GM23338 (cell line): ENCODE measurements around the gene SUPT3H. TPM values are rescaled to one million over a fixed set of nuclear protein-coding genes. Genes with fewer than 3 reads are reported as not detected.

Experiments used
- ATAC-seq: fragments of 200-7000 bp; cut with Tn5 transposase; 3 replicates; pipeline ENCODE4 v1.9.1; 2020
- DNase-seq: peaks from one replicate; pipeline ENCODE4 v3.0.0-alpha.2; 2015; ENCODE audit warnings: low spot score
- H2AFZ ChIP-seq: fragments of 200-600 bp; sonication (generic); 2 replicates; pipeline ENCODE4 v1.8.0; 2016; ENCODE audit warnings: antibody characterized with exemption, mild to moderate bottlenecking, moderate library complexity
- H3F3A ChIP-seq: fragments of 200-600 bp; sonication (generic); replicated peaks from 2 replicates; pipeline ENCODE4 v1.8.0; 2017; ENCODE audit warnings: antibody characterized with exemption, mixed run types, low read depth
- H3K27ac ChIP-seq: fragments of 200-600 bp; sonication (generic); 2 replicates; pipeline ENCODE4 v1.6.1; 2016; ENCODE audit warnings: low read depth
- H3K27me3 ChIP-seq: fragments of 200-600 bp; sonication (generic); 2 replicates; pipeline ENCODE4 v1.8.0; 2016; ENCODE audit warnings: mild to moderate bottlenecking, mixed run types, moderate library complexity; ENCODE audit not compliant: insufficient read depth
- H3K36me3 ChIP-seq: fragments of 200-600 bp; sonication (generic); 2 replicates; pipeline ENCODE4 v1.8.0; 2016; ENCODE audit warnings: mild to moderate bottlenecking; ENCODE audit not compliant: insufficient read depth
- H3K4me1 ChIP-seq: fragments of 200-600 bp; sonication (generic); 2 replicates; pipeline ENCODE4 v1.8.0; 2016; ENCODE audit warnings: mild to moderate bottlenecking, moderate library complexity; ENCODE audit not compliant: insufficient read depth
- H3K4me2 ChIP-seq: fragments of 200-600 bp; sonication (generic); 2 replicates; pipeline ENCODE4 v1.7.1; 2017; ENCODE audit warnings: mixed run types
- H3K4me3 ChIP-seq: fragments of 200-600 bp; sonication (generic); 2 replicates; pipeline ENCODE4 v1.6.1; 2016; ENCODE audit warnings: mixed run types
- H3K79me2 ChIP-seq: fragments of 200-600 bp; sonication (generic); replicated peaks from 2 replicates; pipeline ENCODE4 v1.8.0; 2017; ENCODE audit warnings: mild to moderate bottlenecking; ENCODE audit not compliant: insufficient read depth
- H3K9me2 ChIP-seq: fragments of 200-600 bp; sonication (generic); 2 replicates; pipeline ENCODE4 v1.8.0; 2017; ENCODE audit not compliant: insufficient read depth
- H4K20me1 ChIP-seq: fragments of 200-600 bp; sonication (generic); replicated peaks from 2 replicates; pipeline ENCODE4 v1.8.0; 2017; ENCODE audit warnings: mild to moderate bottlenecking; ENCODE audit not compliant: insufficient read depth
- H3K27ac Mint-ChIP-seq: 2 replicates; pipeline ENCODE4 v1.8.0; 2020; ENCODE audit warnings: inconsistent platforms, mild to moderate bottlenecking, moderate library complexity, mixed read lengths
- H3K27me3 Mint-ChIP-seq: 3 replicates; pipeline ENCODE4 v1.8.0; 2022; ENCODE audit warnings: low read depth, mild to moderate bottlenecking, moderate library complexity, mixed read lengths, inconsistent platforms; ENCODE audit not compliant: insufficient read depth, poor library complexity
- H3K36me3 Mint-ChIP-seq: 3 replicates; pipeline ENCODE4 v1.8.0; 2021; ENCODE audit warnings: low read depth, mild to moderate bottlenecking, inconsistent platforms, moderate library complexity, mixed read lengths
- H3K4me1 Mint-ChIP-seq: 3 replicates; pipeline ENCODE4 v1.8.0; 2020; ENCODE audit warnings: mild to moderate bottlenecking, inconsistent platforms, mixed read lengths
- H3K4me3 Mint-ChIP-seq: 3 replicates; pipeline ENCODE4 v1.8.0; 2021; ENCODE audit warnings: moderate library complexity, mild to moderate bottlenecking, inconsistent platforms, mixed read lengths
- H3K9me3 Mint-ChIP-seq: 3 replicates; pipeline ENCODE4 v1.8.0; 2020; ENCODE audit warnings: moderate library complexity, mild to moderate bottlenecking, inconsistent platforms, mixed read lengths
- EZH2phosphoT487 ChIP-seq: fragments of 200-600 bp; sonication (generic); IDR thresholded peaks from one replicate; pipeline ENCODE4 v1.8.1; 2018; ENCODE audit warnings: antibody characterized with exemption; ENCODE audit not compliant: unreplicated experiment
- JUNB ChIP-seq: IDR thresholded peaks from one replicate; pipeline ENCODE4 v1.6.1; 2016; ENCODE audit warnings: antibody characterized with exemption; ENCODE audit not compliant: unreplicated experiment
- STAT1 ChIP-seq: IDR thresholded peaks from one replicate; pipeline ENCODE4 v1.6.1; 2016; ENCODE audit warnings: antibody characterized with exemption; ENCODE audit not compliant: unreplicated experiment
- ZNF114 ChIP-seq: fragments of 250-450 bp; sonication (Bioruptor Pico); IDR thresholded peaks from 2 replicates; pipeline ENCODE4 v1.5.0; 2020; ENCODE audit warnings: mild to moderate bottlenecking, moderate library complexity
- ZNF331 ChIP-seq: fragments of 250-450 bp; sonication (Bioruptor Pico); IDR thresholded peaks from 2 replicates; pipeline ENCODE4 v1.5.0; 2020; ENCODE audit warnings: low read depth, mild to moderate bottlenecking, moderate library complexity
- ZNF462 ChIP-seq: fragments of 250-450 bp; sonication (Bioruptor Pico); IDR thresholded peaks from 2 replicates; pipeline ENCODE4 v1.5.0; 2020; ENCODE audit warnings: mild to moderate bottlenecking, moderate library complexity
- polyA plus RNA-seq: library from polyadenylated mRNA; unstranded; fragments of >200 nt; fragmentation: Nextera tagmentation; extraction: Ambion mirVana; gene quantifications from 2 replicates; pipeline ENCODE4 v1.2.1, GENCODE V29; 2016
- total RNA-seq: library from RNA; depleted of rRNA; stranded (reverse); fragments of >200 nt; shearing (Covaris generic); gene quantifications from 2 replicates; pipeline ENCODE4 v1.2.3, GENCODE V29; 2014
- TF ChIP-seq, protein P1 (sequence below): IDR thresholded peaks from 2 replicates; pipeline ENCODE4 v1.6.1; 2016; ENCODE audit warnings: antibody characterized with exemption
- TF ChIP-seq, protein P2 (sequence below): IDR thresholded peaks from one replicate; pipeline ENCODE4 v1.6.1; 2018; ENCODE audit warnings: antibody characterized with exemption; ENCODE audit not compliant: unreplicated experiment

The SUPT3H gene
- total and polyA plus RNA-seq, 2 experiments from 2014 or later: 11.4 to 30.1 TPM

DNA sequence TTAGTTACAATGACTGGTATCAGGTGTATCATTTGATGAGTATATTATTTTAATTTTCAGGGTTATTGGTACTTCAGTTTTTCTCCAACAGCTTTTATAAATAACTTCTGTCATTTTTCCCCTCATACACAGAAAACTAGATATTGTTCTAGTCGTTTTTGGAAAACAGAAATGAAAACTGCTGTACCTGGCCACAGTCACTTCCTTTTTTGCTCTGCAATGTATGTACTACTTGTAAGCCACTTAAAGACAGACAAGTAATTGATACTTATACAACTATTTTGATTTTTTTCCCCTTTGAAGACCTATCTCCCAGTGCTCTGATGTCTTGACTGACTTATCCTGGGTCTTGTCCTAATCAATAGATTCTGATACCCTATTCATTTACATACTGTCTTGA is 268.2 kb downstream of the SUPT3H start:
- DNase-seq: no peak
- Mint-ChIP-seq H3K27ac (no peak overlapping the region), H3K4me1 (peaks cover 12% of the 10 kb centered on the region), H3K9me3 (no peaks in the 10 kb centered on the region), H3K36me3 (no peaks in the 10 kb centered on the region), H3K4me3 (no peak overlapping the region), H3K27me3 (no peaks in the 10 kb centered on the region)
- Histone ChIP-seq H3K4me1 (peaks cover 2% of the 10 kb centered on the region; the same call in 1 of the 2 replicates), H3K27ac (no peak overlapping the region), H3K36me3 (no peaks in the 10 kb centered on the region), H3K4me2 (no peak overlapping the region), H3K27me3 (no peaks in the 10 kb centered on the region), H3F3A (no peaks in the 10 kb centered on the region), H3K9me2 (no peaks in the 10 kb centered on the region), H2AFZ (no peak overlapping the region), H3K79me2 (no peaks in the 10 kb centered on the region), H4K20me1 (no peaks in the 10 kb centered on the region), H3K4me3 (no peak overlapping the region)
- TF ChIP-seq ZNF331 (CRISPR knock-in tag): no peak
- TF ChIP-seq, protein P1, sequence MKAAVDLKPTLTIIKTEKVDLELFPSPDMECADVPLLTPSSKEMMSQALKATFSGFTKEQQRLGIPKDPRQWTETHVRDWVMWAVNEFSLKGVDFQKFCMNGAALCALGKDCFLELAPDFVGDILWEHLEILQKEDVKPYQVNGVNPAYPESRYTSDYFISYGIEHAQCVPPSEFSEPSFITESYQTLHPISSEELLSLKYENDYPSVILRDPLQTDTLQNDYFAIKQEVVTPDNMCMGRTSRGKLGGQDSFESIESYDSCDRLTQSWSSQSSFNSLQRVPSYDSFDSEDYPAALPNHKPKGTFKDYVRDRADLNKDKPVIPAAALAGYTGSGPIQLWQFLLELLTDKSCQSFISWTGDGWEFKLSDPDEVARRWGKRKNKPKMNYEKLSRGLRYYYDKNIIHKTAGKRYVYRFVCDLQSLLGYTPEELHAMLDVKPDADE: no peak
- no peak for TF ChIP-seq JUNB
- TF ChIP-seq STAT1: no peak
- TF ChIP-seq ZNF114 (CRISPR knock-in tag): no peak
- TF ChIP-seq, protein P2, sequence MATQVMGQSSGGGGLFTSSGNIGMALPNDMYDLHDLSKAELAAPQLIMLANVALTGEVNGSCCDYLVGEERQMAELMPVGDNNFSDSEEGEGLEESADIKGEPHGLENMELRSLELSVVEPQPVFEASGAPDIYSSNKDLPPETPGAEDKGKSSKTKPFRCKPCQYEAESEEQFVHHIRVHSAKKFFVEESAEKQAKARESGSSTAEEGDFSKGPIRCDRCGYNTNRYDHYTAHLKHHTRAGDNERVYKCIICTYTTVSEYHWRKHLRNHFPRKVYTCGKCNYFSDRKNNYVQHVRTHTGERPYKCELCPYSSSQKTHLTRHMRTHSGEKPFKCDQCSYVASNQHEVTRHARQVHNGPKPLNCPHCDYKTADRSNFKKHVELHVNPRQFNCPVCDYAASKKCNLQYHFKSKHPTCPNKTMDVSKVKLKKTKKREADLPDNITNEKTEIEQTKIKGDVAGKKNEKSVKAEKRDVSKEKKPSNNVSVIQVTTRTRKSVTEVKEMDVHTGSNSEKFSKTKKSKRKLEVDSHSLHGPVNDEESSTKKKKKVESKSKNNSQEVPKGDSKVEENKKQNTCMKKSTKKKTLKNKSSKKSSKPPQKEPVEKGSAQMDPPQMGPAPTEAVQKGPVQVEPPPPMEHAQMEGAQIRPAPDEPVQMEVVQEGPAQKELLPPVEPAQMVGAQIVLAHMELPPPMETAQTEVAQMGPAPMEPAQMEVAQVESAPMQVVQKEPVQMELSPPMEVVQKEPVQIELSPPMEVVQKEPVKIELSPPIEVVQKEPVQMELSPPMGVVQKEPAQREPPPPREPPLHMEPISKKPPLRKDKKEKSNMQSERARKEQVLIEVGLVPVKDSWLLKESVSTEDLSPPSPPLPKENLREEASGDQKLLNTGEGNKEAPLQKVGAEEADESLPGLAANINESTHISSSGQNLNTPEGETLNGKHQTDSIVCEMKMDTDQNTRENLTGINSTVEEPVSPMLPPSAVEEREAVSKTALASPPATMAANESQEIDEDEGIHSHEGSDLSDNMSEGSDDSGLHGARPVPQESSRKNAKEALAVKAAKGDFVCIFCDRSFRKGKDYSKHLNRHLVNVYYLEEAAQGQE: no peak
- no peak for TF ChIP-seq ZNF462 (CRISPR knock-in tag)
- no peak for TF ChIP-seq EZH2phosphoT487
- ATAC-seq: no peak
